NCI-H2171 treated with DMSO at 0.1 percent for 48 hours (cell line): ENCODE results near the gene FBXO17.

ENCODE experiments used
- DNase-seq: peaks from one replicate; lab custom pipeline; 2025; lab: John Stamatoyannopoulos, UW

Gene FBXO17

DNA sequence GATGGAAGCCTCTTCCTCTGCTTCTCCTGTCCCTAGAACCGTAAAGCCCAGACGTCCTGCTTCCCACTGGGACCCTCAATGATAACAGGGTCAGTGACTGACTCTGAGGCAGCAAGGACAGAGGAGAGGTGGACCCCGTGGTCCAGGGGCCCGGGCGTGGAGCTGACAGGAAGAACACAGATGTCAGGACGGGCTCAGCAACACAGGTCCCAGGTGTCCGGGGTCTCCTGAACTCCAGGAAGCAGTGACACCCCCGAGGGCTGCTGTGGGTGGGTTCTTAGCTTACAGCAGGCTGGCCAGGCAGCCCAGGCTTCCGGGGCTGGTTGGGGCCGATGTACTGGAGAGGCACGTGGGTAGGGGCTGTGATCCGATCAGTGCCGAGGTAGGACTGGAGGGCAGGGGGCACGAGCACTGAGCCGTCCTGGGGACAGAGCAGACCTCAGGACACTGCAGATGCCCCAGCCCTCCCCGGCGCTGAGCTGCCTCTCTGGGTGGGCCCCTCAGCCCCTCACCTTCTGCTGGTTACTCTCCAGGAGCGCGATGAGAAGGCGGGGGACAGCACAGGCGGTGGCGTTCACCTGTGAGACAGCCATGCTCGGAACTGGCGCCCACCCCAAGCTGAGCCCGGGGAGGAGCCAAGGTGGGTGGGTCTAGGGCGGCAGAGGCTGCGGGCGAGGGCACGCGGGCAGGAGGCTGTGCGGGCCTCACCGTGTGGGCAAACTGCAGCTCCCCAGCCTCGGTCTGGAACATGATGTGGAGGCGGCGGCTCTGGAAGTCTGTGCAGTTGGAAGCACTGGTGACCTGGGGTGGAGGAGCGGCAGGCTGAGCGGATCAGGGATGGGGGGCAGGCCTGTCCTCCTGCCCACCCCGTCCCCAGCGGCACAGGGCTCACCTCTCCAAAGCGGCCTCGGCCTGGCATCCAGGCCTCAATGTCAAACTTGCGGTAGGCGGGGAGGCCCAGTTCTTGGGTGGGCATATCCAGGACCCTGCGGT is 59.9 kb downstream of the FBXO17 start:
- no peak for DNase-seq

DNA sequence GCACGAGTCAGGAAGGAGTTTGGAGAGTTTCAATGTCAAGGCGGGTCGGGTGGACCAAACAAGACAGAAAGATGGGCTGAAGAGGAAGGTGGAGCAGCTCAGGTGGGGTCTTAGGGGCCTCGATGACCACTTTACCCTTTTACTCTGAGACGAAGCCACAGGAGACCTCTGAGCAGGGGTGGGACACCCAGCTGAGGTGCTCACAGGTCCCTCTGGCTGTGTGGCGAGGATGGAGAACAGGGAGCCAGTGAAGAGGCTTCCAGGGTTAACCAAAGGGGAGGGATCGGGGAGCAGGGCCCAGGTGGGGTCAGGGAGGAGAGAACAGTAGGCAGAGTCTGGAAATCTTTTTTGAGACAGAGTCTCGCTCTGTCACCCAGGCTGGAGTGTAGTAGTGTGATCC is 61.6 kb downstream of the FBXO17 start:
- no peak for DNase-seq

DNA sequence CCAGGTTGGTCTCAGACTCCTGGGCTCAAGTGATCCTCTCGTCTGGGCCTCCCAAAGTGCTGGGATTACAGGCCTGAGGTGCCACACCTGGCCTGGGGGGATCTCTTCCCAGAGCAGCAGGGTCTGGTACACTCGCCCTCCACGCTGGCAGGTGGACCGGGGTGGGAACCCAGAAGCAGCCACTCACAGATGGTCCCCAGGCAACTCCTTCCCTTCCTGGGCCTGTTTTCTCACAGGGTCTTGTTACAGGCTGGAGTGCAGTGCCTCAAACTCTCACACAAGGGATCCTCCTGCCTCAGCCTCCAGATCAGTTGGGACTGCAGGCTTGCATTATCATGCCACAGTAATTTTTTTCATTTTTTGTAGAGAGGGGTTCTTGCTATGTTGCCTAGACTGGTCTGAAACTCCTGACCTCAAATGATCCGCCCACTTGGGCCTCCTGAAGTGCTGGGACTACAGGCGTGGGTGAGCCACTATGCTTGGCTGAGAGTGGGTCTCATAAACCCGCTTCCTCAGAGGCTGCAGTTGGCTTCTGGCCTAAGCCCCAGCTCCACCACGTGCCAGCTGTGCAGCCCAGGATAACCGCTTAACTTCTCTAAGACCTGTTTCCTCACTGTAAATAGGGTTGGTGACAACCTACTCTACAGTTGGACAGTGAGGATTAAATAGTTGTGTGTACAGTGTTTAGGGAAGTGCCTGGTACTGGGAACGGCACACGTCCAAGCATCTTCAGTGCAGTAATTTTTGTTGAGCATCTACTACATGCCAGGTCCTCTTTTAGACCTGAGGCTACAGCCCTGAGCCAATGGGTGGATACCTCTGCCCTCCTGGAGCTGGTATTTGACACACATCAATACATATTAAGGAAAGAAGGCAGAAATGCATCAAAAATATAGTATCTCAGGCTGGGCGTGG is 62.7 kb downstream of the FBXO17 start:
- DNase-seq = peak; percentile 13

DNA sequence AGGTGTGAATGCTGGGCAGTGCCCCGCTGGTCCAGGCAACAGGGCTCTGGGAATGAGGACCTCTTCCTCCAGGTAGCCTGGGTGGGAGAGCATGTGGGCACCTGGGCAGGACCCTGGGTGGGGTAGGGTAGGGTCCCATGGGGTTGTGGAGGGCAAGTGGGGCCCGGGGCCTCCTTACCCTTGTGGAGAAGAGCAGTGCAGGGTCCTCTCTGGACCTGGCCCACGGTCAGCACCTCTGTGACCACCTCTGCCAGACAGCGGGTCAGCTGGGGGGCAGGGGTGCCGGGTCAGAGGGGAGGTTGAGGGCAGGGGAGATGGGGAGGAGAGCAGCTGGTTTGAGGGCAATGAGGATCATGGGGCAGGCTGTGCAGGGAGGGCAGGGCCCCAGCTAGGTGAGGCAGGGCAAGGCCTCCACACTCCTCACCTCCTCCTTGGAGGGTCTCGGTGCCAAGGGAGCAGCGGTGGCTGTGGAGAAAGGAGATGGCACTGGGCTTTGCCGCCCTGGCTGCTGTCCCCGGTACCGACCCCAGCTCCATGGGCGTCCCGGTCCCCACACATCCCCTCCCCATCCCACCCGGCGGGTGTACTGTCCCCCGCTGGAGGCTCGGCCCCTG is 64.0 kb downstream of the FBXO17 start:
- no peak for DNase-seq

DNA sequence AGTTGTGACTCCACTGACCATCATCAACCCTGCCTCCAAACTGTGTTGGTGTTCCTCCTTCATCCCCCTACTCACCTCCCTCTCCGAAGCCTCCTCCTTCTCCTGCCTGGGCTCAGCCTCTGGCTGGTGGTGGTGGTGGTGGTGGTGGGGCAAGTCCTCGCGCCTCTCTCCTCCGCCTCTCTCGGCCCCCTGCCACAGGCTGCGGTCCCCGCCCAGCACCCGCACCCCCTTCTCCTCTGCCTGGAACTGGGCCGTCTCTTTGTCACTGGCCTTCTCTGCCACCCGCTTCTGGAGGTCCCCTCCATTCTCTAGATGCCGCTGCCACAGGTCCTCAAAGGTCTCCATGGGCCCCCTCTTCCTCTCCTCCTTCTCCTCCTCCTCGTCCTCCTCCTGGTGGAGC is 65.1 kb downstream of the FBXO17 start:
- no peak for DNase-seq

DNA sequence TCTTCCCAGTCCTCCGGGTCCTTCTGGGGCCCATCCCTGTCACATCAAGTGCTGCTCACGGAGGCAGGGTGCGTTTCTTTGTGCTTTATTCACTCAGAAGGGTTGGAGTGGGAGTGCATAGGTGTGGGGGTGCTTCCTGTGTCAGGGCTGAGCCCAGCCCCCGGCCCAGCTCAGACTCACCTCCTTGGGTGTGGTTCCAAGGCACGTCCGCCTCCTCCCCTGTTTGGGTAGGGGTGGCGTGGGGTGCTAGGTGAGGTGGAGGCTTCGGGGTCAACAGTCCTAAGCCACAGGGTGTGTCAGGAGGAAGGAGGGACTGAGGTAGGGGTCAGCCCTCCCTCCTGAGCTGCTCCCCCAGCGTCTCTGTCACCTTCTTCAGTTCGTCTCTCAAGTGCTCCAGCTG is 66.6 kb downstream of the FBXO17 start:
- DNase-seq = no peak

DNA sequence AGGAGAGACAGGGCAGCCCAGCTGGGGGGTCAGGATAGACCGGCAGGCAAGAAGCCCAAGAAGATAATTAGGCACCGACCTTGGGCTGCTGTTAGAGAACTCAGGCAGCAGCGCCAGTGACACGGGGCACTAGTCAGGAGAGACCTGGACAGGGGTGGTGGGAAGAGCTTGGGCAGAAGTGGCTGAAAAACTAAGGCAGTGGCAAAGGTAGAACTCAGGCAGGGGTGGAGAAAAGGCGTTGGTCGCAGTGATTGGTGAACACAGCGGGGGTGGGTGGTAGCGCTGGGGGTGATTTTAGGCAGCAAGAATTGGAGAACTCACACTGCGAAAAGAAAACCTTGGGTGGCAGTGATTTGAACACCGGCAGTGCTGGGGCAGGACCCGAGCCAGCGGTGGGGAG is 67.9 kb downstream of the FBXO17 start:
- no peak for DNase-seq

DNA sequence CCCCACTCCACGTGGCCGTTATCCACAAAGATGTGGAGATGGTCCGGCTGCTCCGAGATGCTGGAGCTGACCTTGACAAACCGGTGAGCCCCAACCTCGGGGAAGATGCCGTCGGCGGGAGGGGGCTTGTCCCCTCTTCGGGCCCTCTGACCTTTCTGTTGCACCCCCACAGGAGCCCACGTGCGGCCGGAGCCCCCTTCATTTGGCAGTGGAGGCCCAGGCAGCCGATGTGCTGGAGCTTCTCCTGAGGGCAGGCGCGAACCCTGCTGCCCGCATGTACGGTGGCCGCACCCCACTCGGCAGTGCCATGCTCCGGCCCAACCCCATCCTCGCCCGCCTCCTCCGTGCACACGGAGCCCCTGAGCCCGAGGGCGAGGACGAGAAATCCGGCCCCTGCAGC is 68.3 kb downstream of the FBXO17 start:
- no peak for DNase-seq

DNA sequence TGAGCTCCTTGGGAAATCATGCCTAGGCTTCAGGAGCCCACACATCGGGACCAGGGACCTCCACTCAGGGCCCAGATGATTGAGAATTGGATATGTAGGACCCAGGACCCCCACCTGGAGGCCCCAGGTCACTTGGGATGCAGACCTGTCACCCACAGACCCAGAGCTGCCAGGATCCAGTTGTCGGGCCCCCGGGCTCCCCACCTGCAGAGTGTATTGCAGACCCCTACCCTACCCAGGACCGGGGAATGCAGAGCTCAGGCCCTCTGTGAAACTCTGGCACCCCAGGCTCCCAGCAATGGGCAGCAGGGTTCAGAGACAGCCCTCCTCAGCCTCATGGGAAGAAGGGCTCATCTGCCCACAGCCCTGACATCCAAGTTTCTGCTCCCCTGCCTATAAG is 69.9 kb downstream of the FBXO17 start:
- no peak for DNase-seq

DNA sequence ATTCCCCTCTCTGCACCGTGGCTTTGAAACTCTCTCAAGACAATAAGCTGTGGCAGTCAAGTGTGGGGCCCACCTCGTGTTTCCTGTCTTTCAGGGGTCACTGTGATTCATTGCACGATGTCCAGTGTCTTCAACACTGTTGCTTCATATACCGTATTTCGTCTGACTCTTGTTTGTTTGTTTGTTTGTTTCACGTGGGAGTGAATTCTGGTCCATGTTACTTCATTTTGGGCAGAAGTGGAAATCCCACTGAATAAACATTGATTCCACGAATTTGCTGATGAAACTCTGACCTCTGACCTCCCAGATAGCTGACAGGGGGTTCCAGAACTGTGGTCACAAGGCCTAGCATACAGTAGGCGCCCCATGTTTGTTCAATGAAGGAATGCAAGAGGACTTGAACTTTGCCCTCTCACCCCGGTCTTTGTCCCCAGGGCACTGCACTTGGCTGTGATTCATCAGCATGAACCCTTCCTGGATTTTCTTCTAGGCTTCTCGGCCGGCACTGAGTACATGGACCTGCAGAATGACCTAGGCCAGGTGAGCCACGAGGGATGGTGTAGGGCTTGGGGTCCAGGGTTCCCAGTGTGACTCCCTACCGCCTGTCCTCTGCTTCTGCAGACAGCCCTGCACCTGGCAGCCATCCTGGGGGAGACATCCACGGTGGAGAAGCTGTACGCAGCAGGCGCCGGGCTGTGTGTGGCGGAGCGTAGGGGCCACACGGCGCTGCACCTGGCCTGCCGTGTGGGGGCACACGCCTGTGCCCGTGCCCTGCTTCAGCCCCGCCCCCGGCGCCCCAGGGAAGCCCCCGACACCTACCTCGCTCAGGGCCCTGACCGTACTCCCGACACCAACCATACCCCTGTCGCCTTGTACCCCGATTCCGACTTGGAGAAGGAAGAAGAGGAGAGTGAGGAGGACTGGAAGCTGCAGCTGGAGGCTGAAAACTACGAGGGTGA is 70.7 kb downstream of the FBXO17 start:
- DNase-seq = no peak

DNA sequence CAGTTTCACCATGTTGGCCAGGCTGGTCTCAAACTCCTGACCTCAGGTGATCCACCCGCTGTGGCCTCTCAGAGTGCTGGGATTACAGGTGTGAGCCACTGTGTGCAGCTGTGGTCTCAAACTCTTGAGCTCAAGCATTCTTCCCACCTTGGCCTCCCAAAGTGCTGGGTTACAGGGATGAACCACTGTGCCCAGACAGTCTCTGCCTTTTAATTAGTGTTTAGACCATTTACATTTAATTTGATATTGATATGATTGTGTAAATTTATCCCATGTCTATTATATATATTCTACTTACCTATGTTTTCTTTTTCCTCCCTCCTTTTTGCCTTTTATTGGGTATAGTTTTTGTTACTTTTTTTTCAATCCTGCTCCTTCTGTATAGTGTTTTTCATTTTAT is 73.9 kb downstream of the FBXO17 start:
- DNase-seq = no peak

DNA sequence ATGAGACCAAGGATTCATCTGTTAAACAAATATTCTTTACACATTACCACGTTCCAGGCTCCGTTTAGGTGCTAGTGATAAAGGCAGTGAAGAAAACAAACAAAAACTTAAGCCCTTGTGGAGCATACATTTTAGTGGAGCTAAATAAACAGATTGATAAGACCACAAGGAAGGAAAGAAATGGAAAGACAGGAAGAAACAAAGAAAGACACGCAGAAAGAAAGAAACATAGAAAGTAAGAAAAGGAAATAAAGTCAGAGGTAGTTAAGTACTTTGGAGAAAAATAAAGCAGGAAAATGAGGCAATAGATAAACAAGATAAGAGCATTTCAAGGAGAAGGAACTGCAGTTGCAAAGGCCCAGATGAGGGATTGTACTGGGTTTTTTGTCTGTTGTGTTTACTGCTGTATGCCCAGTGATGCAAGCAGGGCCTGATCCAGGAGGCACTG is 74.8 kb downstream of the FBXO17 start:
- DNase-seq = no peak

DNA sequence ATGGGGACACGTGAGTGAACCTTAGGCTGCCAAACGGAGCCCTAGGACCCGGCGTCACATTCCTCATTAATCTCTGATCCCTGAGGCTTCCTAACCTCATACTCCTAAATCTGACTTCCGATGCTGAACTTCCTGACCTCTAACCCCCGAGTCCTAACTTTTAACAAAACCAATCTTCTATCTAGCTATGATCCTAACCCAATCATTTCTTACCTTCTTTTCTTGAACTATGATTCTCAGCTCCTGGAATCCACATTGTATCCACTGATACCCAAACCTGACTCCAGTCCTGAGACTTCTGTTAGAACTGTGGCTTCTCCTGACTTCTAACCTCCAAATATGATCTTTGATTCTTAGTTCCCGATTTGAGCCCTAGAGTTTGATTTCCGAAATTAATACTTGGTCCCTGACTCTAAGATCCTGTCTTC is 75.3 kb downstream of the FBXO17 start:
- DNase-seq = peak; percentile 90

DNA sequence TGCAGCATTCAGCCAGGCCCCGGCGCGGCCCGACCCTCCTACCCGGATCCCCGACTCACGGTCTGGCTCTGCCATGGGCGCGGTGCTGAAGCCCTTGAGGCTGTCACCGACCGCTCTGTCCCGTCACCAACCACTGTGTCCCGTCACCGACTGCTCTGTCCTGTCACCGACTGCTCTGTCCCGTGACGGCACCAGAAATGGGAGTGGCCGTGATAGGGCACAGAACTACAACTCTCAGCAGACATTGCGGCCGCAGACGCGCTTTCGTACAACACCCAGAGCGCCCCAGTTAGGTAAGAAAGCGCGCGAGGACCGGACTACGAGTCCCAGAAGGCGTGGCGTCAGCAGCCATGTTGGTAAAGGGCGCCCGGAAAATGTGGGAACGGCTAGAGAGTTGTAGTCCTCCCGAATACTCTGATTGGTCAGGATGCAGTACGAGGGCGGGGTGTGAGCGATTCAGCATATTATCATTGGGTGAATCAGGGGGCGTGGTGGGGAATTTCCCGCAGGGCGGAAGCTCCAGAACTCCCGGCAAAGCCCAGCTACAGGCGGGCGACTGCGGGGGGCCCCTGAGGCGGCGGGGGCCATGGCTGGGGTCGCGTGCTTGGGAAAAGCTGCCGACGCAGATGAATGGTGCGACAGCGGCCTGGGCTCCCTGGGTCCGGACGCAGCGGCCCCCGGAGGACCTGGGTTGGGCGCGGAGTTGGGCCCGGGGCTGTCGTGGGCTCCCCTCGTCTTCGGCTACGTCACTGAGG is 75.9 kb downstream of the FBXO17 start, which contains the start of the genes NFKBIB and SIRT2:
Gene NFKBIB, plus strand, starts transcription at position 523 of the 755 bp plus-strand sequence. Its CDS starts 64 bp downstream, at position 587.
Gene SIRT2, minus strand, starts transcription at position 172 of the 755 bp plus-strand sequence. Its CDS starts 97 bp downstream, at position 75.
- peak; percentile 100 for DNase-seq

DNA sequence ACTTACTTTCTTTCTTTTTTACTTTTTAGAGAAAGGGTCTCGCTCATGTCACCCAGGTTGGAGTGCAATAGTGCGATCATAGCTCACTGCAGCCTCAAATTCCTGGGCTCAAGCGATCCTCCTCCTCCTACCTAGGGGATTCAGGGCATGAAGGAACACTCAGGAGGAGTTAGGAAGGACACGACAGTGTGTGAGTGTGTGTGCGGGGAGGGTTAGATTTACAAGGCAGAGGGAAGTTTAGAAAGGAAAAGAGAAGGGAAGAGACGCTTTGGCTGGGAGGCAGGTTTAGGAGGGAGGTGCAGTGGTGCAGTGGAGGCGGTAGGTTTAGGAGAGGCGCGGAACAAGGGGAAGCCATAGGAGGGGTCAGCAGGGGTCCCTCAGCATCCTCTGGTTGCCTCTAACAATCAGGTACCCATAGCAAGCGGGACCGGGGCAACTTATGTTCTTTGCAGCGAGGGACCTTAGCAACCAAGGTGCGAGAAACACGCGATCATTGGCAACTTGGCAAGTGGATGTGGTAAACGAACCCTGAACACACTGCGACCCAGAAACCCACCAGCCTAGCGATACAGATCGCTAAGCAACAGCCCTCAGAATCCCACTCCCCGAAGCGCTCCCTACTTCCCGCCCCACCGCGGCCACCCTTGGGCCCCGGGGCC is 76.6 kb downstream of the FBXO17 start:
- DNase-seq = no peak

DNA sequence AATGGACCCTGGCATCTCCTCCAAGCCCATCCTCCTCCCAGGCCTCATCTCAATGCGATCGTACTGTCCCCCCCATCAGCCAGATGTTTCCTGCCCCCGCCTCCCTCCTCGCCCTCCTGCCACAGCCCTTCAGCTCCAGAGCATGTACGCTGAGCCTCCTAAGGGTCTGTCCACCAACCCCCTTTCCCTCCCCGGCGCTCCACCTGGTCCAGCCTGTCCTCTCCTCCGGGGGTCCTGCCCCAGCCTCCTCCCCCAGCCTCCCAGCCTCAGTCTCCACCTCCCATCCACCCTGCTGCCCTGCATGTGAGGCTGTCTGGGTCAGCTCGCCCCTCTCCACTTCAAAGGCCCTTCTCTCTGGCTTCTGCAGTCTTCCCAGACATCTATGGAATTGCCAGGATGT is 80.6 kb downstream of the FBXO17 start:
- no peak for DNase-seq

DNA sequence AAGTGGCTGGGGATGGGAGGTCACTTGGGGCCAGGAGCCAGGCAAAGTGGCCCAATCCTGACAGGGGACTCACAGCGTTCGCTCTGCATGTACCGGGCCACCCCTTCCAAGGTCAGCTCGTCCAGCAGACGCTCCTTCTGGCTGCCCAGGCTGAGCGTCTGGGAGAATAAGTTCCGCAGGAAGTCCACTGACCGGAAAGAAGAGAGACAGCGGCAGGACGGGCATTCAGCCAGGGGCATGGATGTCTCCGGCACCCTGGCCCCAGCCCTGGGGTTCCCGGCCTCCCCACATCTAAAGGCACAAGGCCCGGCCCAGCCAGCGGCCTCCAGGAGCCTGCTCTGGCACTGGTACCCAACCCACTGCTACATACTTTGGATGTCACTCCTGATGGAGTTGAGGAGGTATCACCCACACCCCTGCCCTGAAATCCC is 82.2 kb downstream of the FBXO17 start:
- DNase-seq = no peak

DNA sequence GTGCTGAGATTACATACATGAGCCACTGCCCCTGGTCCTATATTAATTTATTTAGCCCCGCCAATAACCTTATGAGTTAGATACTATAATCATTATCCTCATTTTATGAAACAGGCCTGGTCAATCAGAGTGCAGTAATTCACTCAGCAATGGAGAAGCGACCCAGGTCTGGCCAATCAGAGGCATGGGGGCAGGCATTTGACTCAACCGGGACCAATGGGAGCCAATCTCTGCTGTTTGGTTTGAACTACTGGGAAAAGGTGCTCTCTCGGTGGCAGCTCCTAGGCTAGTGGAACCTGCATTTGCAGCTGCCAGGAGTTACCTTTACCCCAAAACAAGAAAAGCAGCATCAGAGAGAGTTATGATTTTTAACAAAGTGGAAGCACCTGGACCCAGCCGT is 82.7 kb downstream of the FBXO17 start:
- no peak for DNase-seq

DNA sequence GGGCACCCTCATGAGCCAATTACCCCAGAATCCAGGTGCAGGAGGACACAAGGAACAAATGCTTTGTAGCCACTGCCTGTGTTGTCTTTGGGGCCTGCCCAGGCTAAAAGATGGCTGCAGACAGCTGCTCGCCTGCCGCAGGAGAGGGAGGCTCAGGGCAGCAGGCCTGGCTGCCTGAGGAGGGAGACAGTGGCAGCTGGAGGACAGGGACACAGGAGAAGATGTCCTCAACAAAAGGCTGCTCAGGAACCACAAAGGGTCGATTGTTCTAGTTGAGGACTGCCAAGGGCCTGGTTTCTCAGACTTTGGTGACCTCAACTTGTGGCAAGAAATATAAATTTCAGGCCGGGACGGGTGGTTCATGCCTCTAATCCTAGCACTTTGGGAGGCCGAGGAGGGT is 83.8 kb downstream of the FBXO17 start:
- DNase-seq = no peak
